Measurements from ENCODE around the gene RNF114.

RNF114 gene

DNA sequence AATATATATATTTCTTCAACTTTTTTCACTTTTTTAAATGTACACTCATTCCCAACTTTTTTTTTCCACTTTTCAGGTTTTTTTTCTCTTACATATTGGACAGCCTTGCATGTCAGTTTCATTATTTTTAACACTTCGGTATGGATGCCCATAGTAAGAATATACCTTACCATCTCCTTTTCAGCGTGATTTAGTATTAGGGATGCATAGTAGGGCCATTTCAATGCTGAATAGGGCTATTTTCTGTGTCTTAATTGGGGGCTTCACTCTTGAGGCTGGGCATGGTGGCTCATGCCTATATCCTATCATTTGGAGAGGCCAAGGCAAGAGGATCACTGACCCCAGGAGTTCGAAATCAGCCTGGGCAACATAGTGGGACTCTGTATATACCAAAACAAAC lies 6.7 kb downstream of the RNF114 start:
- Histone ChIP-seq H3K9me3 (no peaks in the 10 kb centered on the region), H3K4me3 (ENCODE audit: low read depth, low read length) (no peak overlapping the region), H3K27me3 (no peaks in the 10 kb centered on the region), H3K4me1 (peaks cover 4% of the 10 kb centered on the region), H3K36me3 (peaks cover 81% of the 10 kb centered on the region)
- TF ChIP-seq CTCF (IDR thresholded peaks at IDR 0.05; ENCODE audit: low read depth, low read length), result no peak
- no peak for DNase-seq

DNA sequence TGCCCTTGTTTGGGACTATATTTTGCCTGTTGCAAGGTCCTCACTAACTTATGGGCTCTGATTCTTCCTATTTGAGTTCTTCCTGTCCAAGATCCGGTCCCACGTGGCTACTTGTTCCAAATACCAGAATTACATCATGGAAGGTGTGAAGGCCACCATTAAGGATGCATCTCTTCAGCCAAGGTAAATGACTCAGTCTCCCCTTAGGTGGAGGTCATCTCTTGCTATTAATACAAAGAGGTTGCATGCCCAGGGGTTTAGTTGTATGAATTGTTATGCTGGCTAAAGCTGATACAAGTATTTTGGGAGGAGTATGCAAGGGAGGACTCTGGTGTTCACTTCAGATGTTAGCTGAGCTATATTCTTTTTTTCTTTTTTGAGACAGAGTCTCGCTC lies 9.1 kb downstream of the RNF114 start:
- no peaks in the 10 kb centered on the region for H3K27me3 ChIP-seq
- no peaks in the 10 kb centered on the region for H3K9me3 ChIP-seq
- DNase-seq, result no peak
- H3K4me1 ChIP-seq, result no peaks in the 10 kb centered on the region
- TF ChIP-seq CTCF (IDR thresholded peaks at IDR 0.05; ENCODE audit: low read depth, low read length), result no peak
- H3K4me3 ChIP-seq (ENCODE audit: low read depth, low read length), result no peak overlapping the region
- peaks cover 86% of the 10 kb centered on the region for H3K36me3 ChIP-seq

- H3K4me3 ChIP-seq (ENCODE audit: low read depth, low read length), result no peak overlapping the region
- H3K9me3 ChIP-seq, result no peaks in the 10 kb centered on the region
- H3K27me3 ChIP-seq, result no peaks in the 10 kb centered on the region
- H3K36me3 ChIP-seq, result peaks cover 86% of the 10 kb centered on the region
- no peak for DNase-seq
- no peaks in the 10 kb centered on the region for H3K4me1 ChIP-seq
- TF ChIP-seq CTCF (IDR thresholded peaks at IDR 0.05; ENCODE audit: low read depth, low read length), result no peak
These were observed 9.7 kb downstream of the RNF114 start for GRCh38 chr20:49945701-49946477.

GRCh38 chr20:49948178-49948577 lies 12.0 kb downstream of the RNF114 start:
- H3K36me3 ChIP-seq, result peaks cover 86% of the 10 kb centered on the region
- H3K4me1 ChIP-seq, result no peaks in the 10 kb centered on the region
- no peaks in the 10 kb centered on the region for H3K27me3 ChIP-seq
- no peaks in the 10 kb centered on the region for H3K9me3 ChIP-seq
- H3K4me3 ChIP-seq (ENCODE audit: low read depth, low read length), result no peak overlapping the region
- no peak for TF ChIP-seq CTCF (IDR thresholded peaks at IDR 0.05; ENCODE audit: low read depth, low read length)
- no peak for DNase-seq

DNA sequence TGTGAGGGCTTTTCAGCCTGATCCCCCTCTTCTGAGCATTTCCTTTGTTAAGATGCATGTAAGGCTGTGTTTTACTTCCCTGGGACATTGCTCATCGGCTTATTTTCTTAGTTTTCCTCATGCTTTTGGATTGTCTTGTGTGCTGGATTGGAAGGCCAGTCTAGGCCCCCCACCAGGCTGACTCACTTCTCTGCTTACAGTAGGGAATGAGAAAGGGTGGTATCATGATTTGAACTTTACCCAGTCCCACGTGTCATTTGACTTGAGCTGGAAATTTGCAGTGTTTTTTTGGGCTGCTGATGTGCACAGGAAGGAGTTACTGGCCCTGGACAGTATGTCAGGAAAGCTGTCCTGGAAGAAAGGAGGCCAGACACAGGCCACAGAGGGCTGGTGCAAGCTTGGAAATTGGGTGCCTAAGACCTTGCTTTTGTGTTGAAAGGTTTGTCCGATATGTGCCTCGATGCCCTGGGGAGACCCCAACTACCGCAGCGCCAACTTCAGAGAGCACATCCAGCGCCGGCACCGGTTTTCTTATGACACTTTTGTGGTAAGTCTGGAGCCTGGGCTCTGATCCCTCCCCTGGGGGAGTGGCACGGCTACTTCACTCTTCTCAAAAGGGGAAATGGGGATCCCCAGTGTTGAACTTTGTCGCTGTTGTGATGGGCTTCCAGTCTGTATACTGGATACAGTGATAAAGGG lies 12.8 kb downstream of the RNF114 start:
- TF ChIP-seq CTCF (IDR thresholded peaks at IDR 0.05; ENCODE audit: low read depth, low read length), result no peak
- H3K9me3 ChIP-seq, result no peaks in the 10 kb centered on the region
- peaks cover 91% of the 10 kb centered on the region for H3K36me3 ChIP-seq
- H3K27me3 ChIP-seq, result no peaks in the 10 kb centered on the region
- no peak overlapping the region for H3K4me3 ChIP-seq (ENCODE audit: low read depth, low read length)
- DNase-seq, result no peak
- H3K4me1 ChIP-seq, result no peaks in the 10 kb centered on the region

- no peak for DNase-seq
These were observed 15.0 kb downstream of the RNF114 start for GRCh38 chr20:49951151-49951550.

More at GRCh38 chr20:49951151-49951550, 15.0 kb downstream of the RNF114 start:
- TF ChIP-seq CTCF (IDR thresholded peaks at IDR 0.05; ENCODE audit: low read depth, low read length), result no peak
- peaks cover 91% of the 10 kb centered on the region for H3K36me3 ChIP-seq
- no peaks in the 10 kb centered on the region for H3K9me3 ChIP-seq
- H3K4me3 ChIP-seq (ENCODE audit: low read depth, low read length), result no peak overlapping the region
- H3K27me3 ChIP-seq, result no peaks in the 10 kb centered on the region
- H3K4me1 ChIP-seq, result no peaks in the 10 kb centered on the region
